ENCODE measurements around the gene CNST. TPM values are rescaled to one million over a fixed set of nuclear protein-coding genes. Genes with fewer than 3 reads are reported as not detected.

Gene CNST
- polyA plus RNA-seq, 1 donor (not counting 4 experiments of a cell fraction or from before 2014, with no cell fraction given), result 9.8 TPM

DNA sequence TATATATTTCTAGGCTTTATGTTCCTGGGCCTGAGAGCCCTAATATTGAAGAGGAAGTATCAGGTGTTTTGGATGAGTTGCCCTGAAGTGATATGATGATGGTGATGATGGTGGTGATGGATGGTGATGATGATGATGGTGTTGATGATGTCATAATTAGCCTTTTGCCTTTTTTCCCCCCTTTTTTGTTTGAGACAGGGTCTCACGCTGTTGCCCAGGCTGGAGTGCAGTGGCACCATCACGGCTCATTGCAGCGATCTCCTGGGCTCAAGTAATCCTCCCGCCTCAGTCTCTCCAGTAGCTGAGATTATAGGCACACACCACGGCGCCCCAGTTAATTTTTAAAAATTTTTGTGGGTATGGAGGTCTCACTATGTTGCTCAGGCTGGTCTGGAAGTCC, 76.5 kb downstream of the CNST start:
- dilution Hi-C loops (cut with MboI; ENCODE audit: extremely low pct_ligation_motif_present, low sequenced_read_pairs), result no loop called here
- FAIRE-seq (no peak), DNase-seq (ENCODE audit: low read depth, low spot score) (no peak)
- H2AFZ ChIP-seq (ENCODE audit: control insufficient read depth, low read length), result no peak overlapping the region
- TF ChIP-seq, protein P1, sequence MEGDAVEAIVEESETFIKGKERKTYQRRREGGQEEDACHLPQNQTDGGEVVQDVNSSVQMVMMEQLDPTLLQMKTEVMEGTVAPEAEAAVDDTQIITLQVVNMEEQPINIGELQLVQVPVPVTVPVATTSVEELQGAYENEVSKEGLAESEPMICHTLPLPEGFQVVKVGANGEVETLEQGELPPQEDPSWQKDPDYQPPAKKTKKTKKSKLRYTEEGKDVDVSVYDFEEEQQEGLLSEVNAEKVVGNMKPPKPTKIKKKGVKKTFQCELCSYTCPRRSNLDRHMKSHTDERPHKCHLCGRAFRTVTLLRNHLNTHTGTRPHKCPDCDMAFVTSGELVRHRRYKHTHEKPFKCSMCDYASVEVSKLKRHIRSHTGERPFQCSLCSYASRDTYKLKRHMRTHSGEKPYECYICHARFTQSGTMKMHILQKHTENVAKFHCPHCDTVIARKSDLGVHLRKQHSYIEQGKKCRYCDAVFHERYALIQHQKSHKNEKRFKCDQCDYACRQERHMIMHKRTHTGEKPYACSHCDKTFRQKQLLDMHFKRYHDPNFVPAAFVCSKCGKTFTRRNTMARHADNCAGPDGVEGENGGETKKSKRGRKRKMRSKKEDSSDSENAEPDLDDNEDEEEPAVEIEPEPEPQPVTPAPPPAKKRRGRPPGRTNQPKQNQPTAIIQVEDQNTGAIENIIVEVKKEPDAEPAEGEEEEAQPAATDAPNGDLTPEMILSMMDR (optimal IDR thresholded peaks at IDR 0.05 in 1 of 3, IDR thresholded peaks at IDR 0.05 in 1 of 3, conservative IDR thresholded peaks at IDR 0.05 in 1 of 3; ENCODE audit: extremely low read depth in 1 of 3, insufficient read depth in 2 of 3, low read length in 3 of 3), result no peak
- TF ChIP-seq EZH2 (IDR thresholded peaks at IDR 0.05; ENCODE audit: low read length), result no peak
- no peaks in the 10 kb centered on the region for H4K20me1 ChIP-seq (ENCODE audit: control insufficient read depth, extremely low read depth, insufficient read depth, low read length)
- no peaks in the 10 kb centered on the region for H3K9me3 ChIP-seq (ENCODE audit: control insufficient read depth, low read depth, low read length)
- H3K27me3 ChIP-seq (ENCODE audit: control insufficient read depth, extremely low read depth, insufficient read depth, low read length), result no peaks in the 10 kb centered on the region
- H3K4me1 ChIP-seq (ENCODE audit: control insufficient read depth, extremely low read depth, insufficient read depth, low read length), result peaks cover 4% of the 10 kb centered on the region
- H3K9me1 ChIP-seq (ENCODE audit: control insufficient read depth, extremely low read depth, insufficient read depth, low read length), result no peaks in the 10 kb centered on the region
- no peaks in the 10 kb centered on the region for H3K79me2 ChIP-seq (ENCODE audit: control insufficient read depth, insufficient read depth, low read length)
- no peak overlapping the region for H3K4me3 ChIP-seq (ENCODE audit: control insufficient read depth in 2 of 3, extremely low read depth in 1 of 3, insufficient read depth in 2 of 3, low read depth in 1 of 3, low read length in 3 of 3)
- peaks cover 0 to 13% of the 10 kb centered on the region in 2 experiments for H3K36me3 ChIP-seq (ENCODE audit: control insufficient read depth in 2 of 2, extremely low read depth in 1 of 2, insufficient read depth in 2 of 2, low read length in 2 of 2)
- H3K9ac ChIP-seq (ENCODE audit: control insufficient read depth, extremely low read depth, insufficient read depth, low read length), result no peak overlapping the region
- no peak overlapping the region for H3K4me2 ChIP-seq (ENCODE audit: control insufficient read depth, extremely low read depth, insufficient read depth, low read depth, low read length)
- no peak overlapping the region for H3K27ac ChIP-seq (ENCODE audit: control insufficient read depth, insufficient read depth, low read length)

DNA sequence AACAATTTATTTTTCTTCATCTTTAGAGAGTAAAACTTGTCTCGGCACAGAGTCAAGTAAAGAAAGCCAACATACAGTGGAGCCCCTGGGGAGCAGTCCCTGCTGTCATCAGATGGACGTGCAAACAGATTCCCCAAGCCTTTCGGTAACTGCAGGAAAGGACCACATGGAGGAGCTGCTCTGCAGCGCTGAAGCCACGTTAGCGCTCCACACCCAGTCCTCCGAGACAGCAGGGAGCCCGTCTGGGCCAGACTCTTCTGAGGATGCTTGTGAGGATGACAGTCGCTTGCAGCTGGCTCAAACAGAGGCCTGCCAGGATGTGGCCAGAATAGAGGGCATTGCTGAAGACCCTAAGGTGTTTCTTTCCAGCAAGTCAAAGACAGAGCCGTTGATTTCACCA, 80.9 kb downstream of the CNST start:
- H3K4me1 ChIP-seq (ENCODE audit: control insufficient read depth, extremely low read depth, insufficient read depth, low read length), result no peaks in the 10 kb centered on the region
- H2AFZ ChIP-seq (ENCODE audit: control insufficient read depth, low read length), result no peak overlapping the region
- H3K9ac ChIP-seq (ENCODE audit: control insufficient read depth, extremely low read depth, insufficient read depth, low read length), result no peak overlapping the region
- no peaks in the 10 kb centered on the region for H3K79me2 ChIP-seq (ENCODE audit: control insufficient read depth, insufficient read depth, low read length)
- no peaks in the 10 kb centered on the region for H4K20me1 ChIP-seq (ENCODE audit: control insufficient read depth, extremely low read depth, insufficient read depth, low read length)
- no peaks in the 10 kb centered on the region for H3K9me3 ChIP-seq (ENCODE audit: control insufficient read depth, low read depth, low read length)
- FAIRE-seq, result no peak
- DNase-seq (ENCODE audit: low read depth, low spot score), result no peak
- no peak overlapping the region for H3K4me2 ChIP-seq (ENCODE audit: control insufficient read depth, extremely low read depth, insufficient read depth, low read depth, low read length)
- H3K27me3 ChIP-seq (ENCODE audit: control insufficient read depth, extremely low read depth, insufficient read depth, low read length), result no peaks in the 10 kb centered on the region
- H3K4me3 ChIP-seq (ENCODE audit: control insufficient read depth in 2 of 3, extremely low read depth in 1 of 3, insufficient read depth in 2 of 3, low read depth in 1 of 3, low read length in 3 of 3), result no peak overlapping the region
- dilution Hi-C loops (cut with MboI; ENCODE audit: extremely low pct_ligation_motif_present, low sequenced_read_pairs), result no loop called here
- H3K9me1 ChIP-seq (ENCODE audit: control insufficient read depth, extremely low read depth, insufficient read depth, low read length), result no peaks in the 10 kb centered on the region
- TF ChIP-seq, protein P1 (optimal IDR thresholded peaks at IDR 0.05 in 1 of 3, IDR thresholded peaks at IDR 0.05 in 1 of 3, conservative IDR thresholded peaks at IDR 0.05 in 1 of 3; ENCODE audit: extremely low read depth in 1 of 3, insufficient read depth in 2 of 3, low read length in 3 of 3), result peak in 1 of 3 experiments; percentile 10
- no peak for TF ChIP-seq EZH2 (IDR thresholded peaks at IDR 0.05; ENCODE audit: low read length)
- H3K36me3 ChIP-seq (ENCODE audit: control insufficient read depth in 2 of 2, extremely low read depth in 1 of 2, insufficient read depth in 2 of 2, low read length in 2 of 2), result peaks cover 0 to 15% of the 10 kb centered on the region in 2 experiments
- no peak overlapping the region for H3K27ac ChIP-seq (ENCODE audit: control insufficient read depth, insufficient read depth, low read length)
